CD1c-positive myeloid dendritic cell (primary cell): ENCODE data around the gene VAT1L.

Experiments used
- DNase-seq: peaks from one replicate; pipeline ENCODE4 v3.0.0-alpha.2; 2016; ENCODE audit errors: extremely low spot score

Gene VAT1L

DNA sequence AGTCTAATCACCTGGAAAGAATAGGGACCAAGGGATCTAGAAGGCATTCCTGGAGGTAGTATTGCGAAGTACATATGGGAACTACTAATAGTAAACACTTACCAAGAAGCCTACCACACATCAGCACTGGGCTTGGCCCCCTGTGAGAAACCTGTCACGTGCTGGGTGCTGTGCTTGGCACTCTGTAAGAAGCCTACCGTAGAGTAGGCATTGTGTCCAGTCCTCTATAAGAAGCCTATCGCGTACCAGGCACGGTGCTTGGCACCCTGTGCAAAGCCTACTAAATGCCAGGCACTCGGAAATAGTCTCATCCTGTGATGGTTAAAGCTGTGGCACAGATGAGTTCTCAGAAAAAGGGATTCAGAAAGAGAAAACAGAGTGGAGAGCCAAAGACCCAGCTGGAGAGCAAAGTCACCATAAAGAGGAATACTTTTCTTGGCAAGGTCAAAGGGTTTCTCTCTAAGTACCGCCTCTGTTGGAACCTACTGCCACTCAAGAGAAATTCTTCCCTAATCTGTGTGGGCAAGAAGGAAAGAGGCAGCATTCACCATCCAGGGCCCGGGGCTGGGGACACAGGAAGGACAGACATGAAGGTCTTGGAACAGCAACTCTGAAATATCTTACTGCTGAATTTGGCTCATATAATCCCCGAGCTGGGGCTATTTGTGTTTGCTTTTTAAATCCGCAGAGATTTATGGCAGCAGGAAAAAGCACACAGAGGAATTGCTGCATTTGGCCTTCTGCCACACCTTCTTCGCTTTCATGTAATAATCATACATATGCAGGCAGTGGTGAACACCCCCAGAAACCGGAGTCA, 81.8 kb downstream of the VAT1L start:
- DNase-seq = no peak

DNA sequence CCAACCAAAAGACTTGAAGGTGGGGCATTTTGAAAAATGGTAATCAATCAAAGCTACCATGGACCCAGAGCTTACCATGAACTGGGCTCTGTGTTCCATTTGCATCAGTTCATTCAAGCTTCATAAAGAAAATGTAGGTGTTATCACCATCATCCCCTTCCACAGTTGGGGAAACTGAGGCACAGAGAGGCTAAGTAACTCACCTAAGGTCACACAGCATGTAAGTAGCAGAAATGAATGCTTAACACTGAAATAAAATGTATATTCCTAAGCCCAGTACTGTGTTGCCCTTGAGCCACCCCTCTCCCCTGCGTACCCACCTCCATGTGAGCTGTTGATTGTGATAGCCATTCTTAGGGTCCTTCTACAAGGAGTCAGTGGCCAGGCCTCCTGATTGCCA, 83.6 kb downstream of the VAT1L start:
- no peak for DNase-seq

- DNase-seq = no peak
Observed at GRCh38 chr16:77873066-77873465, 84.7 kb downstream of the VAT1L start.

GRCh38 chr16:77874347-77874746, 86.0 kb downstream of the VAT1L start:
- DNase-seq = no peak

- no peak for DNase-seq
Observed at GRCh38 chr16:77876776-77877175, 88.4 kb downstream of the VAT1L start.

GRCh38 chr16:77877712-77878347, 89.5 kb downstream of the VAT1L start:
- no peak for DNase-seq

- DNase-seq = no peak
Observed at GRCh38 chr16:77881355-77882030, 93.1 kb downstream of the VAT1L start.

DNA sequence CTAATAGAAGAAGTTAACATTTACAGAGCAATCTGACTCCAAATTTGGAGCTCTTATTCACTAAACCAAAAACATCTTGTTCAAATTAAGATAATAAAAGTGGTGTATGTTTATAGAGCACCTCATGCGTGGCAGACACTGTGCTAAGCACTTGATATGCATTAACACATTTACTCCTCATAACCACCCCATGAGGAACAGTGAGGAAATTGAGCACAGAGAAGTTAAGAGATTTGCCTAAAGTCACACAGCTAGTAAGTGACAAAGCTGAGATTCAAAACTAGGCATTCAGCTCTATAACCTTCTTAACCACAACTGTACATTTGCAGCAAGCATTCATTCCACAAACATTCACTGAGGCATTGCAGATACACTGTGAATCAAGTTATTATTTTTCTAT, 94.0 kb downstream of the VAT1L start:
- DNase-seq = no peak

- DNase-seq = no peak
Observed at GRCh38 chr16:77885571-77886295, 97.4 kb downstream of the VAT1L start.

DNA sequence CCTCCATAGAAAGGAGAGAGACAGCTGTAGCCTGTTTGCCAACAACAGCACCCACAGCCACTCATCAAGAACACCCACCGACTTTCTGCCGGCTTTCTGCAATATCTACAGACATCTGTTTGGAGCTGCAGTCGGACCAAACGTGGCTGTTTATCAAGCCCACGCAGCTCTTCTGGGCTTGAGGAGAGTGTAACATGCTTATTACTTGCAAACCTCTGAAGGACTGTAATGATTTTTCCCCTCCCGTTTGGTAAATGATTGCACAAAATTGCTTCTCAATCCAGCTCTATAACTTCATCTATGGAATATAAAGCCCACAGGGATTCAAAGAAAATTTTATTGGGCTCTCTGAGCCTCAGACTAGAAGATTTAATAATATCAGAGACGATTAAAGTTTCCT, 100.5 kb downstream of the VAT1L start:
- no peak for DNase-seq

DNA sequence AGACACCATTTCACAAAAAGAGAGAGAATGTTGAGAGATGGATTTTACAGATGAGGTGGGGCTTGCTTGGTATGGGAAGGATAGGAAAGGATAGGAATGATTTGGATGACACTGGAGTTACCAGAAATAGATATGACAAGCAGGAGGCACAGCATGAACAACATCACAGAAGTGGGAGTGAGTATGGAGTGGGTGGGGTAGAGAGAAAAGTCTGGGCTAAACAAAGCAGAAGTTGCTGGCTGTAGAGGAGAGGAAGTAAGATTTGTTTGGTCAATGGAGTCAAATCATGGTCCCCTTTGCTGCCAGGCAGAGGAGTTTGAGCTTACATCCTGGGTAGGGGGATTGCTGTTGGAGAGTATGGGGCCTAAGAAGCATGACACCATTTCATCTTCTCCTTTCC, 101.7 kb downstream of the VAT1L start:
- peak; percentile 66 for DNase-seq

DNA sequence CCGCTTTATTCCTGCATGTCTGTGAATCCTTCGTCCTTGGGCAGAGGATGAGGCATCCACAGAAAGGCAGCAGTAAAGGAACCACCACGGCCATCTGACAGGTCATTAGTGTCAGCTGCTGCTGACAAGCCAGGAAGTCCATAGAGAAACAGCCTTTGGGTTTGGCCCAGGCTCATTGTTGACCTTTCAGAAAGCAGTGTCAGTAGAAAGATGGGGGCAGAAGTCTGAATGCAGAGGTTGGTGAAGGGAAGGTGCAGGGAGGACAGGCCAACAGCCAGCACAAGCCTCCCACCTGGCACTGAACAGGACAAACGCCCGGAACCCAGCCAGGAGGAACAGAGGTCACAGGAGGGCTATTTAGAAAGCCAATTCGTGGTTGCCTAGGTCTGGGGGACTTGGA, 105.8 kb downstream of the VAT1L start:
- DNase-seq = no peak

DNA sequence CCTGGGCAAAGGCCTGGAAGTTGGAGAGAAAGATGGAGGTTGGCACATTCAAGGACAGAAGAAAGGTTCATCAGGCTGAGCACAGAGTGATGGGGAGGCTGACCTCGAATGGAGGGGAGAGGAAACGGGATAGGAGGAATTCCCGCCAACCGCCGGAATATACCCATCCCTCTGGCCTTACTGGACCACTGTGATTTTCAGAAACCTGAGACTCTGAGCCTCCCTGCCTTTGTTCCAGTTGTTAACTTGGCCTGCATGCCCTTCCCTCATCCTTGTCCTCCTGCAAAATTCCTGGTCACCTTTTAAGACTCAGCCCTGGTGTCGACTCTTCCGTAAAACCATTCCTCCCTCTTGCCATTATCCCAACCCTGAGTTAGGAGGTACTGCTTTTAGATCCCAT, 107.6 kb downstream of the VAT1L start:
- DNase-seq = no peak

DNA sequence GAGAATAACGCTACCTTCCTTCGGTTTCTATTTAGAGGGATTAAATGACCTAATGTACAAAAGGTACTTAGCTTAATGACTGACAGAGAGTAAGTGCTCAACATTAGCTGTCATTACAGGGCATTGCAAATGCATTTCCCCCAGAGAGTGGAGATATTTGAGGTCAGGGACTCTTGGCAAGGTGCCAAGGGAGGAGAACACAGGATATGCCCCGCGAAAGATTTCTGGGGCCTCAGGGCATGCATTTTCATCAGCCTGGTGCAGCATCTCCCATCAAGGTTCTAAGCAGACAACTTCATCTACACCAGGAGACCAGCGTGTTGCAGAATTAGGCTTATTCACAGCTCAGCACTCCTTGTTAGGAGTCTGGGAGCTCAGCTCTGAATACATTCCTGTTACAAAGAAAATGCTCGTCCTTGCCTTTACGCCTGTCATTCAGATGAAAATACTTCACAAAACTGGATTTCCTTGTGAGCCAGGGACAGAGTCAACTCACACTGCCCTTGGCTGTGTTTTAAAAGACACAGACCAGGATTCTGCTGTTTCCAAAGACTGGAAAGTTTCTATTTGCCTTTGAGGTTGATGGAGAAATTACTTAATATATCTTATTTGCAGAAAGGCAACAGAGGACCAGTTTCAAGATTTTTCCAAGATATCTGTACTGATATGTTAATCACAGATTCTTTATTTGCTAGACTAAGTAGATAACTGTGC, 108.2 kb downstream of the VAT1L start:
- no peak for DNase-seq

DNA sequence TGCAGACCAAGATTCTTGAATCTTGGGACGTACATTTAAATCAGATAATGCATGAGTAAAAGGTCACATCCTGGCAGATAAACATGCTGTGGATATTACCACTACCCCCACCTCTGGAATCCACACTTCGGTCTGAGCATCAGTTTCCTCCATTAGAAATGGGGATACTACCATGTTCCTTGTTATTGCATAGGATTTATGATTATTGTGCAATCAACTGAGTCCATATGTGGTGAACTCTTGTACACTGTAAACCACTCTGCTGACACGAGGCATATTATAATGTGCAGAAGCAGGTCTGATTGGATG, 108.7 kb downstream of the VAT1L start:
- no peak for DNase-seq

- no peak for DNase-seq
Observed at GRCh38 chr16:77897831-77898605, 109.7 kb downstream of the VAT1L start.

DNA sequence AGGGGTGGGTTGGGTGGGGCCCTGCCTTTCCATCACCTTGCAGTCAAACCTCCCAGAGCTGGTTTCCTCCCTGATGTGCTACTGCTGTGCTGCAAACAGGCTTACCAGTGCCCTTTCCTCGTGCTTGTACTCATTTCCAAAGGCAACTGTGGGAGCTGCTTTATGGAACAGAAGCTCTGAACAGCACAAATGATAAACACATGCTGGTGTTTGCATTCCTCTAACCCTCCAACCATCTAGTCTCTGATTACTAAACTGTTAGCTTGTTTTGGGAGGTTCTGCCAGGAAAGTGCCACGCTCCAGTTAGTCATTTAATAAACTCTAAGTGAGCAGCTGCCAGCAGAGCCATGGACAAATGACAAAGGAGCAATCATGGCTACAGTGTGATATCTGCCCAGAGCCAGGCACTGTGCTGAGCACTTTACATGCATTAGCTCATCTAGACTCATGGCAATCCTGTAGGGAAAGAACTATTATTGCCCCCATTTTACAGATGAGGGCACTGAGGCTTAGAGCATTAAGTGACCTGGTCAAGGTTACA, 110.4 kb downstream of the VAT1L start:
- no peak for DNase-seq

GRCh38 chr16:77899416-77899815, 111.1 kb downstream of the VAT1L start:
- DNase-seq = no peak

DNA sequence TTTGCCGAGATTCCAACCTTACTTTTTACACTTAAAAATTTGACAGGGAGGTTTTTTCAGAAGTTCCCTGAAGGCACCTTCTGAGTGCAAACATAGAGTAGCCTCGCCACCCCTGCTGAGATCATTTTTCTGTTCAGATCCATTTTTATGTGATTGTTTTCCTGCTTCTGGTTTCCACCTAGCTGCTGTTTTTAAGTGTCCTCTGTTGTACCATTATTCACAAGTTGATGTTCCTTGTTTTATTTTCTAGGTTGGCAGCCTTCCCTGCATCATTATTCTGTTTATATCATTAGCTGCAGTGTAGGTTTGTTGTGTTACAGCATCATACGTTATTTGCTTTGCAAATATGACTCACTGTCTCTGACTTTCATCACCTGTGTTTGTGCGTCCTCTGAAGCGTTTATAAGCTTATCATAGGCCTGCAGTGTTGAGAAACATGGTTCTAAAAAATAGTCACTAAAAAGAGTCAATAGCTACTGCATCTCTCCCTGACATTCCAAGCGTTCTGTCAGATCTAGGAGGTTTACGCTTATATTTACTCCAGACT, 117.1 kb downstream of the VAT1L start:
- DNase-seq = no peak

DNA sequence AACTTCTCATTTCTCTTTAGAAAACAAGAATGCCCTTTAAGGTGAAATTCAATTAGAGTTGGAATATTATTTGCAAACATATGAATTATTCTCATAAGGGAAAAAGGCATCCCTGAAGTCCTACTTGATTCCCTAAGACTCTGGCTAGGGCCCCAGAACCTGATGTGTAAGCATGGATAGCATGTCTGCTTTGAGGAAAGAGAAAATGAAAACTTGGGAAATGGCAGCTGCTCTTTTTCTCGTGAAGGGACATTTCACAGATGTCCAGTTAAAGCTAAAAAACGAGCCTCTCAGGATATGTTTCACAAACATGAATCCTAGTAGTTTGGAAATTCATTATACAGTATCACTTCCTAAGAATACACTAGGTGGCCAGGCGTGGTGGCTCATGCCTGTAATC, 121.7 kb downstream of the VAT1L start:
- DNase-seq = no peak
